T-helper 1 cell treated with Interleukin-12 subunit alpha and Interleukin-12 subunit beta and Interleukin-4 antibody, amounts not matched to agents 30 ng/mL and 1 ng/mL, for 36 hours (primary cell): ENCODE measurements around the gene ARFGAP3. TPM values are rescaled to one million over a fixed set of nuclear protein-coding genes. Genes with fewer than 3 reads are reported as not detected.
"Not testable (repeated sequence)": the region's sequence is repeated elsewhere in the genome, so short reads cannot be mapped to it uniquely, and the experiment has no call there.

Experiments
- intact Hi-C: fragments of 100-400 bp; cut with micrococcal nuclease; formaldehyde crosslinking; loops from one replicate; pipeline ENCODE4 v1.15.1; 2024
- total RNA-seq: library from RNA; stranded (reverse); gene quantifications from 2 replicates; pipeline ENCODE4 v1.2.3, GENCODE V29; 2022

The ARFGAP3 gene
- total RNA-seq, 1 donor from 2014 or later = 38.5 TPM

DNA sequence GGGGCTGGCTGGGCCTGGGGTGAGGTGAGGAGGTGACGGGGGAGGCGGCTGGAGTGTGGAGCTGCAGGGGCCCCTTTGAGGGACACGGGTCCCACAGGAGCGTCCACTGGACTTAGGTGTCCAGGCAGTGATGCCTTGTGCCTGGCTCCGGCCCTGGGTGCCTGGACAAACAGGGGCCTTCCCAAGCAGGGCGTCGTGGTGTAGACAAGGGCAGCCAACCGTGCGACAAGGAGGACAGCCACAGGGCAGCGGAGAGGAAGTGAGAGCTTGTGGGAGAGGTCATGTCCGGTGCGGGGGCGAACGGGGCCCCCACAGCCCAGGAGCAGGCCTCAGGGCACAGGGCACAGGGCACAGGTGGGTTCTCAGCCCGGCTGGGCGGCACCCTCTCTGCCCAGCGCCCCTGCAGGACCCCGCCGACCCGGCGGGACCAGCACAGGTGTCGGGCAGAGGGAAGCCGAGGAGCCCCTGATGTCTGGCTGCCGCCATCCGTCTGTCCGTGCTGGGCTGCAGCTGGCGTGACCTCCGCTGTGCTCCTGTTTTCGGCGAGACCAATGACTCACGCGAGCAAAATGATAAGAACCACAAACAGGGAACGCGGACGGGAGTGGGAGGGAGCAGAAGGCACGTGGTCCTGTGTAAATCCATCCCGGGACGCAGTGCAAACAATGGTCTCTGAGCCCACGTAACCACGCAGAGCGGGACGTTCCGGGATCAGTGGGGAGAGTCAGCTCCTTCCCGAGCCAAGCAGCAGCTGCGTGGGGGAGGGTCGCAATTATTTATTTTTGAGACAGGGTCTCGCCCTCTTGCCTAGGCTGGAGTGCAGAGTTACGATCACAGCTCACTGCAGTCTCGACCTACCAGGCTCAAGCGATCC lies 87.3 kb downstream of the ARFGAP3 start:
- intact Hi-C loops = no loop called here

DNA sequence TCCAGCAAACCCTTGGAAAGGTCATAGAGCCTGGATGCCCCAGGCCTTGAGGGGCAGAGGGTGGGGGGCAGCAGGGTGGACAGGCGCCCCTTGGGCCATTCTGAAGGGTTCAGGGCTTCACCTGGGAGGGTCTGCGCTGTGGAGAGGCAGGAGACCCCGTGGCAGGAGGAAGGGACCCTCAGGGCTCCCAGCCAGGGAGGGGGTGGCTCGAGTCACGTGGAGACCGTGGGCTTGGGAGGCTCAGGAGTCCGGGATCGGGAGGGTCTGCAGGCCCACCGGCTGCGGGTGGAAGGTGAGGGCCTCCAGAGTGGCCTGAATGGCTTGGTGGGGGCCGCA lies 87.9 kb downstream of the ARFGAP3 start:
- intact Hi-C loops = no loop called here

DNA sequence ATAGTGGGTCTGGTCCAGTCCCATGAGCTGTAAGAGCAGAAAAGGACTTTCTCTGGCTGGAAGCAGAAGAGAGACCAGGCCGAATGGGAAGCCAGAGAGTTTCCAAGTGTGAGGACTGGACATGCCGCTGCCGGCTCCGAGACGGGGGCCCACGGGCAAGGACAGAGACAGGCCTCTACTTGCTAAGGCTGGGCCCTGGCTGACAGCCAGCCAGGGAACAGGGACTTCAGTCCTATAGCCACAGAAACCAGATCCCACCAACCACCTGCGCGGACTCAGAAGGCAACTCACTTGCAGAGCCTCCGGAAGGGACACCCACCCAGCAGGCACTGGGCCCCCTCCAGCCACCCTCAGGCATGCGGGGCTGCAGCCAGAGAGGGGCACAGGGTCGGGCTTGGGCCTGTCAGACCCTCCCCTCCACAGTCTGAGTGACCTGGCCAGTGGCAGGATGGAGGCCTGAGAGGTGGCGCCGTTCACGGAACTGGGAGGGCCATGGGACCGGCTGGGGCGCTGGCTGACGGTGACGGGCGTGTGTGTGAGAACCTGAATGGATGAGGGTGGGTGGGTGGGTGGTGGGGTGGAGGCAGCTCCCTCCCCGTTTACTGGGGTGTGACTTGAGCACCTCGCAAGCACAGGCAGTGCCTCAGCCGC lies 88.6 kb downstream of the ARFGAP3 start:
- intact Hi-C loops = no loop called here

- intact Hi-C loops = no loop called here
Observed at GRCh38 chr22:42766860-42767259, 90.2 kb downstream of the ARFGAP3 start.

DNA sequence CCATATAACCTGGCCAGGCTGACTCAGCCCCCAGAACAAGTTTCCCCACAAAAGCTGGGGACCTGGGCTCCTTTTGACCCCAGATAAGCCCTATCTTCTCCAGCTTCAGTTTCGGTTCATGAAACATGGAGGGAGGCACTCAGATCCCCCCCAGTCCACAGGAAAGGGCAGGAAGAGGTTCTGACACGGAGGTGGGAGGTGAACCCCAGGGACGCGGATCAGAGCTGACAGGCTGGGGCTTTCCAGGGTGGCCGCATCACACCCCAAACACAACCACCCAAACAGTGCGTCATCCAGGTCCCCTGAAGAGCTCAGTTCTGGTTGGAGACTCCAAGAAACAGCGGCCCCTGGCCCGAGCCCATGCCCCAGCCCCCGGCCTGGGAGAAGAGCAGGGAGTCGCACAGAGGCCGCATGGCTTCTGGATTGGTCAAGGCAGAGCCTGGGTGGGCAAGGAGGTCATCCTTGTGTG lies 92.1 kb downstream of the ARFGAP3 start:
- intact Hi-C loops = no loop called here

DNA sequence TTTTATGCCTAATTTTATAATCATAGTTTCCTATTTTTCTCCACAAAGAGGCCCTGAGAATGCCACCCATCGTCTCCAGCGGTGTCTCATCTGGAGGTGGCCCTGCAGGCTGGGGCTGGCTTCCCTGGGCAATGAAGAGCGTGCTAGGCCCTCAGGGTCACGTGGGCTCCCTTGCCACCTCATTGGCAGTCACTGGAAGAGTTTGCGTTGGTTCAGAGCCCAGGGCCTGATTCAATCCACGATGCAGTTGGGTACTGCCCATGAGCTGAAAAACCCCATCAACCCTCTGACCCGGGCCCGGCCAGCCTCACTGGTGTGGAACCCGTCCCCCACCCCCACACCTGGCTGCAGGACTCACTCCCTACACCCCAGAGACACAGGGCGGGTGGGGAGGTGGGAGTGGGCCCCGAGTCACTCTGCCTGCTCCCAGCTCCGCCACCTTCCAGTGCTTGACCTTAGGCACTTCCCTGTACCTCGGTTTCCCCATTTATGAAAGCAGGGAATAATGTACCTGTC lies 93.0 kb downstream of the ARFGAP3 start:
- intact Hi-C loops = no loop called here

GRCh38 chr22:42760806-42761565 lies 96.1 kb downstream of the ARFGAP3 start:
- intact Hi-C loops = no loop called here

DNA sequence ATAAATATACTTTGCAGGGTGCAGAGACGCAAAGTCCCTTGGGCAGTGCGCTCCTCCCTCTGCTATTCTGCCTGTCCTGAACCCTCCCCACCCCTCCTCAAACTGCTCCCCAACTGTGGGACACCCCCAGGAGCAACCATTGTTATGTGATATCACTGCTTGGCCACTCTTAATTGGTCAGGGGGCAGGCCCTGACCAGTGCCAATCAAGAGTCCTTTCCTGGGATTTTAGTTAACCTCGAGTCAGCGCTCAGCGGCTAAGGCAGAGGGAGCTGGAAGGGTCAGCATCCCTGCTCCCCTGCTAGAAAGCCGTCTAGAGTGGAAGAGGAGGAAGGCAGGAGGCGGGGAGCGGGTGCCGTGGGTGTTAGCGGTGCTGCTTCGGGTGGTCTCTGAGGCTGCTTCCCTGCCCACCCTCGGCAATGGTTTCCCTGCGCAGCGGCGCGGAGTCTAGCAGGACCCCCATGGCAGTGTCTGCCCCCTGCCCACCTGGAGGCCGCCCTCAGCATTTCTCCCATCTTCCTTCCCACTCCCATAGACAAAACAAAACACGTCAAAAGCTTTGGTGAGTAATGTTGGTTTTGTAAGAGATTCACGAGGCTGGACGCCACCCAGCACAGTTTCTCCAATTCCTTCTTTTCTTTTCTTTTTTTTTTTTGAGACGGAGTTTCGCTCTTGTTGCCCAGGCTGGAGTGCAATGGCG lies 98.0 kb downstream of the ARFGAP3 start:
- intact Hi-C loops = no loop called here

DNA sequence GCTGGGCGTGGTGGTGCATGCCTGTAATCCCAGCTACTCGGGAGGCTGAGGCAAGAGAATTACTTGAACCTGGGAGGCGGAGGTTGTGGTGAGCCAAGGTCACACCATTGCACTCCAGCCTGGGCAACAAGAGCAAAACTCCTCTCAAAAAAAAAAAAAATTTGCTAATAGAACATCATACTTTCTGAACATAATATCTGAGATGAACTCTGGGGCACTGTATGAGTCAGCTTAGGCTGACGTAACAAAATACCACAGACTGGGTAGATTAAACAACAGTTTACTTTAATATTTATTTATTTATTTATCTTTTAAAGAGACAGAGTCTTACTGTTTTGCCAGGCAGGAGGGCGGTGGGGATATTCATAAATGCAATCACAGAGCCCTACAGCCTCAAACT lies 101.5 kb downstream of the ARFGAP3 start:
- intact Hi-C loops = not testable (repeated sequence)

GRCh38 chr22:42755121-42755520 lies 102.0 kb downstream of the ARFGAP3 start:
- intact Hi-C loops = not testable (repeated sequence)

- intact Hi-C loops = no loop called here
Observed at GRCh38 chr22:42754658-42755057, 102.4 kb downstream of the ARFGAP3 start.

- intact Hi-C loops = no loop called here
Observed at GRCh38 chr22:42752912-42753311, 104.2 kb downstream of the ARFGAP3 start.

- intact Hi-C loops = no loop called here
Observed at GRCh38 chr22:42752230-42752746, 104.8 kb downstream of the ARFGAP3 start.

- intact Hi-C loops = not testable (repeated sequence)
Observed at GRCh38 chr22:42750421-42750820, 106.7 kb downstream of the ARFGAP3 start.

- intact Hi-C loops = no loop called here
Observed at GRCh38 chr22:42747701-42748513, 109.2 kb downstream of the ARFGAP3 start.

Other genes starting within 250 kb of the ARFGAP3 start
- 78.4 and 80.7 TPM in 2 replicates for gene POLDIP3, start 242.4 kb downstream of the ARFGAP3 start, total RNA-seq
- gene ATP5MGL, start 216.7 kb downstream of the ARFGAP3 start, total RNA-seq = 0.37 and 0.54 TPM in 2 replicates
- 65.8 and 67.9 TPM in 2 replicates for gene CYB5R3, start 207.9 kb downstream of the ARFGAP3 start, total RNA-seq
- not detected in 2 replicates for gene A4GALT, start 136.4 kb downstream of the ARFGAP3 start, total RNA-seq
- gene PACSIN2, start 157.9 kb upstream of the ARFGAP3 start, total RNA-seq = 28.7 and 30.0 TPM in 2 replicates
- 5.3 and 6.2 TPM in 2 replicates for gene TTLL1, start 232.1 kb upstream of the ARFGAP3 start, total RNA-seq